Cardiac ventricle fibroblast (primary cell): Measurements from ENCODE around the gene AFF2. TPM values are rescaled to one million over a fixed set of nuclear protein-coding genes. Genes with fewer than 3 reads are reported as not detected.

Experiments used
- total RNA-seq: library from RNA; depleted of rRNA; stranded (reverse); fragments of >200 nt; gene quantifications from 2 replicates; pipeline ENCODE4 v1.2.3, GENCODE V29; 2015

Gene AFF2
- 0.12 and 0.29 TPM in 2 replicates for total RNA-seq

DNA sequence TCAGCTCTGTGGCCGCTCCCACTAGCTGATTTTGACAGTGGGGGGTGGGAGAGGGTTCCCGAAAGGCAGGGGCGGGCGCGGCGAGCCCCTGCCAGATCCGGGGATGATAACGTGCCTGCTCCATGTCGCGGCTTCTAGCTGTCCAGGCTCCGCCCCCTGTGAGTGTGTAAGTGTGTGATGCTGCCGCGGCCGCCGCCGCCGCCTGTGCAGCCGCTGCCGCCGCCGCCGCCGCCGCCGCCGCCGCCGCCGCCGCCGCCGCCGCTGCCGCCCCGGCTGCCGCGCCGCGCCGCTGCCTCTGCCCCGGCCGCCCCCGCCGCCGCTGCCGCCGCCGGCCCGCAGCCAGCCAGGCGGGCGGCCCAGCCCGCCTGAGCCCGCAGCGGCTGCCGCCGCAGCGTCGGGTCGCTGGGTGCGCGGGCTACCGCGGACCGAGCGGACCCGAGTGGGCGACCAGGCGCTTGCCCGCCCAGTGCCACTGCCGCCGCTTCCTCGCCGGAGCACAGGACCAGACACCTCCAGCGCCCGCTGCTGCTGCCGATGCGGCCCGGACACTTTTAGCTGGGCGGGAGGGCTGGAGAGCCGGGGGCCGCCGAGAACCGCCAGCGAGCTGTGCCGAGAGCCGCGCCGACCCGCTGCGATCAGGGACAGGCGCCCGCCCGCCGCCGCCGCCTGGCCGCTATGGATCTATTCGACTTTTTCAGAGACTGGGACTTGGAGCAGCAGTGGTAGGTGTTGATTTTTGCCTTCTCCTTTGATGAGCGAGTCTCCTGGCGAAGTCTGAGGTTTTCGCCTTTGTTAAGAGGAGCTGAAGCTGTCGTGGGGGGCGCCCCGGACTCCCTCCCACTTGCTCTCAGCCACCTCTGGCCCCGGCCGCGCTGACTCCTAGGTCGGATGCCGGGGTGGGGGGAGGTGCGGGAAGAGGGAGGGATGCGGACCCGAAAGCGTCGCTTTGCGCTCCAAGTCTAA, at the start of gene AFF2:
Gene AFF2 (plus strand): TSS at position 195 of the 963 bp plus-strand sequence. CDS start 481 bp downstream, at position 676.

